Epithelial cell of esophagus (primary cell): ENCODE results near the gene SERBP1.
A peak's percentile ranks its signal among the peaks of the same experiment; 100 is the strongest.

ENCODE experiments used
- DNase-seq: peaks from one replicate; pipeline ENCODE4 v3.0.0; 2010; ENCODE audit warnings: low read depth
- H3K4me3 ChIP-seq: 2 replicates; pipeline ENCODE4 v1.5.1; 2011; ENCODE audit warnings: mild to moderate bottlenecking, low read length, control low read depth
- CTCF ChIP-seq: IDR thresholded peaks from 2 replicates; pipeline ENCODE4 v1.5.1; 2011; ENCODE audit warnings: low read depth, mild to moderate bottlenecking, low read length, control low read depth, inconsistent platforms; ENCODE audit not compliant: insufficient read depth; ENCODE audit errors: missing control alignments

SERBP1 gene

GRCh38 chr1:67441739-67442281, 11.6 kb upstream of the SERBP1 start:
- no peak for DNase-seq
- H3K4me3 ChIP-seq: no peak overlapping the region
- no peak for TF ChIP-seq CTCF

- no peak for DNase-seq
- H3K4me3 ChIP-seq: no peak overlapping the region
- TF ChIP-seq CTCF: no peak
These were observed 11.0 kb upstream of the SERBP1 start for GRCh38 chr1:67441183-67441582.

GRCh38 chr1:67440339-67440738, 10.1 kb upstream of the SERBP1 start:
- DNase-seq: peak; percentile 37

GRCh38 chr1:67439277-67440029, 9.3 kb upstream of the SERBP1 start:
- DNase-seq: no peak
- TF ChIP-seq CTCF: no peak
- no peak overlapping the region for H3K4me3 ChIP-seq

More at GRCh38 chr1:67440339-67440738, 10.1 kb upstream of the SERBP1 start:
- H3K4me3 ChIP-seq: no peak overlapping the region
- TF ChIP-seq CTCF: no peak

GRCh38 chr1:67437961-67438360, 7.8 kb upstream of the SERBP1 start:
- no peak for DNase-seq
- no peak overlapping the region for H3K4me3 ChIP-seq
- TF ChIP-seq CTCF: no peak

GRCh38 chr1:67436511-67437055, 6.4 kb upstream of the SERBP1 start:
- DNase-seq: no peak
- H3K4me3 ChIP-seq: no peak overlapping the region
- TF ChIP-seq CTCF: no peak
